ENCODE measurements around the gene ADAMTS7. TPM values are rescaled to one million over a fixed set of nuclear protein-coding genes. Genes with fewer than 3 reads are reported as not detected.

ADAMTS7 gene
- total and polyA plus RNA-seq, 2 of the 13 experiments (the other 11 are each of a cell fraction or from before 2014, with no cell fraction given) = 0.09 to 0.12 TPM

- FAIRE-seq (no peak), ATAC-seq (no peak), DNase-seq (ENCODE audit: low spot score) (no peak)
- no TSS peak for BruUV-seq (replicated peaks)
- ChIA-PET CTCF (ENCODE audit: low intra/inter-chr PET ratio, low total read pairs) (no interaction called here), POLR2A (no interaction called here)
- in situ Hi-C loops (cut with HindIII; ENCODE audit: extremely low pct_ligation_motif_present, low pct_unique_long_range_greater_than_20kb) (no loop called here), intact Hi-C loops (cut with micrococcal nuclease; ENCODE audit: unreplicated experiment) (no loop called here)
- no peak overlapping the region for H3K9ac ChIP-seq (ENCODE audit: insufficient read depth, low read depth, low read length)
- no peak overlapping the region for H3K27ac ChIP-seq (ENCODE audit: extremely low read length, insufficient read depth, low read length)
- H3K4me2 ChIP-seq (ENCODE audit: low read depth, low read length) = no peak overlapping the region
- 89% methylated on average over 8 of the region's 9 CpGs for WGBS (ENCODE audit: low lambda C conversion rate)
- no peak overlapping the region for H3K4me3 ChIP-seq (replicated peaks in 1 of 3; ENCODE audit: insufficient read depth in 1 of 3, low read depth in 2 of 3, low read length in 3 of 3)
- no peaks in the 10 kb centered on the region for H3K36me3 ChIP-seq (replicated peaks in 1 of 2; ENCODE audit: control insufficient read depth in 1 of 2, insufficient read depth in 2 of 2, low read length in 2 of 2)
- no peak overlapping the region for H2AFZ ChIP-seq (ENCODE audit: low read length)
- no peaks in the 10 kb centered on the region for H3K9me3 ChIP-seq (ENCODE audit: low read length)
- peaks cover 0 to 10% of the 10 kb centered on the region in 2 experiments; a peak in 3 of 5 replicates for H3K27me3 ChIP-seq (ENCODE audit: control insufficient read depth in 1 of 2, insufficient read depth in 2 of 2, low read length in 2 of 2)
- no peaks in the 10 kb centered on the region for H3K79me2 ChIP-seq (ENCODE audit: insufficient read depth, low read length)
- H3K4me1 ChIP-seq (ENCODE audit: insufficient read depth, low read length) = 0 out of 2 replicates have a peak, but pooled peaks cover 5% of the 10 kb centered on the region
- H4K20me1 ChIP-seq (ENCODE audit: insufficient read depth, low read length) = no peaks in the 10 kb centered on the region
- no peak for TF ChIP-seq SRSF9 (IDR thresholded peaks at IDR 0.05; ENCODE audit: borderline replicate concordance, insufficient read depth, low read depth, low read length, poor library complexity, severe bottlenecking)
- TF ChIP-seq PRMT3 (CRISPR knock-in tag; IDR thresholded peaks at IDR 0.05; ENCODE audit: borderline replicate concordance, low read depth) = no peak
- TF ChIP-seq DRAP1 (CRISPR knock-in tag; IDR thresholded peaks at IDR 0.05) = no peak
- TF ChIP-seq LCORL (IDR thresholded peaks at IDR 0.05) = no peak
- no peak for TF ChIP-seq LCORL (CRISPR knock-in tag; IDR thresholded peaks at IDR 0.05)
- no peak for TF ChIP-seq ZNF639 (CRISPR knock-in tag; conservative IDR thresholded peaks at IDR 0.05)
- no peak for TF ChIP-seq ZNF33B (CRISPR knock-in tag; IDR thresholded peaks at IDR 0.05)
- no peak for TF ChIP-seq NCOA2 (CRISPR knock-in tag; IDR thresholded peaks at IDR 0.05)
- TF ChIP-seq ZNF496 (CRISPR knock-in tag; IDR thresholded peaks at IDR 0.05; ENCODE audit: insufficient replicate concordance) = no peak
- TF ChIP-seq FOXA3 (CRISPR knock-in tag; IDR thresholded peaks at IDR 0.05) = no peak
- no peak for TF ChIP-seq TRIM22 (IDR thresholded peaks at IDR 0.05)
- no peak for TF ChIP-seq ZNF552 (CRISPR knock-in tag; IDR thresholded peaks at IDR 0.05; ENCODE audit: borderline replicate concordance)
- TF ChIP-seq ZNF383 (CRISPR knock-in tag; IDR thresholded peaks at IDR 0.05; ENCODE audit: borderline replicate concordance) = no peak
- no peak for TF ChIP-seq NR1H2 (CRISPR knock-in tag; IDR thresholded peaks at IDR 0.05; ENCODE audit: borderline replicate concordance, low read depth)
- no peak for TF ChIP-seq ARID3A (IDR thresholded peaks at IDR 0.05; ENCODE audit: low read depth, low read length)
- no peak for TF ChIP-seq ZNF414 (CRISPR knock-in tag; IDR thresholded peaks at IDR 0.05)
- no peak for TF ChIP-seq HHEX (CRISPR knock-in tag; IDR thresholded peaks at IDR 0.05)
- no peak for TF ChIP-seq SMC3 (IDR thresholded peaks at IDR 0.05; ENCODE audit: low read length)
- no peak for TF ChIP-seq BRF2 (CRISPR knock-in tag; IDR thresholded peaks at IDR 0.05)
Observed at GRCh38 chr15:78739206-78739605, 72.1 kb downstream of the ADAMTS7 start.
